Measurements from ENCODE around the gene DNAJB9. TPM values are rescaled to one million over a fixed set of nuclear protein-coding genes. Genes with fewer than 3 reads are reported as not detected.

The DNAJB9 gene
- total and polyA plus RNA-seq, 10 of the 15 experiments (the other 5 are each of a cell fraction or from before 2014, with no cell fraction given): 4.5 to 20.9 (median 8.8) TPM

DNA sequence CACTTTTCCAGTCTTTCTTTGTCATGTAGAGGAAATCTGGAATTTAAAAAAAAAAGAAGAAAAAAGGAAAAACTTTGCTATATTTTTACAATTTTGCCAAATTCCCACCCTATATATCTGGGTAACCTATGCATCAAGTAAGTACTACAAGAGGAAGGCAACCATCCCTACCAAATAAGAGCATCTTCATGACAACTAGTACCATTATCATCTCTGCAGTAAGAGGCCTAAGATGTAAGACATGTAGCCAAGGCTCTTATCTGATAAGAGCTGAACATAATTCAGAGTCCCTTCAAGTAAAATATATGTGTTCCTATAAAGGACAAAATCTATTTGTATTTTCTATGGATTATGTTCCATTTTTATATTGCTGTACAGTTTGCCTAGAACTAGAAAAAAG lies 3.7 kb upstream of the DNAJB9 start:
- BruUV-seq (replicated peaks): no TSS peak
- in situ Hi-C loops (cut with MboI): loop anchor here (5.0 kb wide), 1 partner anchor 39 kb away; the partner anchor contains the start of gene PNPLA8
- ATAC-seq: no peak
- DNase-seq (ENCODE audit: low read depth, low spot score): no peak
- Histone ChIP-seq H3K27me3 (replicated peaks in 1 of 2; ENCODE audit: control insufficient read depth in 2 of 2, insufficient read depth in 2 of 2, low read length in 1 of 2) (no peaks in the 10 kb centered on the region), H4K20me1 (ENCODE audit: control insufficient read depth, insufficient read depth) (no peaks in the 10 kb centered on the region), H3K4me1 (ENCODE audit: control insufficient read depth, insufficient read depth, low read length) (no peaks in the 10 kb centered on the region), H3K9me3 (replicated peaks; ENCODE audit: control insufficient read depth, insufficient read depth, low read length) (no peaks in the 10 kb centered on the region), H3K4me2 (ENCODE audit: control insufficient read depth, insufficient read depth) (no peak overlapping the region), H3K36me3 (ENCODE audit: control insufficient read depth in 2 of 2, insufficient read depth in 2 of 2, low read length in 1 of 2) (no peaks in the 10 kb centered on the region), H3K27ac (ENCODE audit: control insufficient read depth, insufficient read depth) (no peak overlapping the region), H3K79me2 (ENCODE audit: control insufficient read depth, insufficient read depth, low read length) (peaks cover 39% of the 10 kb centered on the region), H3K4me3 (no peak overlapping the region), H3K9ac (ENCODE audit: control insufficient read depth, insufficient read depth, low read length) (no peak overlapping the region), H2AFZ (ENCODE audit: control insufficient read depth, low read depth, low read length) (no peak overlapping the region)
- TF ChIP-seq SIX5 (IDR thresholded peaks at IDR 0.05; ENCODE audit: low read depth, low read length, severe bottlenecking) (no peak), GATAD2B (conservative IDR thresholded peaks at IDR 0.05; ENCODE audit: low read depth) (no peak), ETV6 (conservative IDR thresholded peaks at IDR 0.05 in 1 of 2, IDR thresholded peaks at IDR 0.05 in 1 of 2; ENCODE audit: borderline replicate concordance in 1 of 2, low read depth in 1 of 2) (no peak)
- TF ChIP-seq, protein P1, sequence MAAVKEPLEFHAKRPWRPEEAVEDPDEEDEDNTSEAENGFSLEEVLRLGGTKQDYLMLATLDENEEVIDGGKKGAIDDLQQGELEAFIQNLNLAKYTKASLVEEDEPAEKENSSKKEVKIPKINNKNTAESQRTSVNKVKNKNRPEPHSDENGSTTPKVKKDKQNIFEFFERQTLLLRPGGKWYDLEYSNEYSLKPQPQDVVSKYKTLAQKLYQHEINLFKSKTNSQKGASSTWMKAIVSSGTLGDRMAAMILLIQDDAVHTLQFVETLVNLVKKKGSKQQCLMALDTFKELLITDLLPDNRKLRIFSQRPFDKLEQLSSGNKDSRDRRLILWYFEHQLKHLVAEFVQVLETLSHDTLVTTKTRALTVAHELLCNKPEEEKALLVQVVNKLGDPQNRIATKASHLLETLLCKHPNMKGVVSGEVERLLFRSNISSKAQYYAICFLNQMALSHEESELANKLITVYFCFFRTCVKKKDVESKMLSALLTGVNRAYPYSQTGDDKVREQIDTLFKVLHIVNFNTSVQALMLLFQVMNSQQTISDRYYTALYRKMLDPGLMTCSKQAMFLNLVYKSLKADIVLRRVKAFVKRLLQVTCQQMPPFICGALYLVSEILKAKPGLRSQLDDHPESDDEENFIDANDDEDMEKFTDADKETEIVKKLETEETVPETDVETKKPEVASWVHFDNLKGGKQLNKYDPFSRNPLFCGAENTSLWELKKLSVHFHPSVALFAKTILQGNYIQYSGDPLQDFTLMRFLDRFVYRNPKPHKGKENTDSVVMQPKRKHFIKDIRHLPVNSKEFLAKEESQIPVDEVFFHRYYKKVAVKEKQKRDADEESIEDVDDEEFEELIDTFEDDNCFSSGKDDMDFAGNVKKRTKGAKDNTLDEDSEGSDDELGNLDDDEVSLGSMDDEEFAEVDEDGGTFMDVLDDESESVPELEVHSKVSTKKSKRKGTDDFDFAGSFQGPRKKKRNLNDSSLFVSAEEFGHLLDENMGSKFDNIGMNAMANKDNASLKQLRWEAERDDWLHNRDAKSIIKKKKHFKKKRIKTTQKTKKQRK (IDR thresholded peaks at IDR 0.05; ENCODE audit: low read depth, low read length): no peak
- ChIA-PET SMC1A (ENCODE audit: uncharacterized antibody, unreplicated experiment) (interaction anchor here (1.0 to 1.5 kb wide), 4 partner anchors 9 to 39 kb away, joined by 4 to 6 read pairs (median 4); no protein-coding TSS in a partner anchor), CTCF (no interaction called here), POLR2A (interaction anchor here (1.7 kb wide), 1 partner anchor 39 kb away, joined by 6 read pairs; no protein-coding TSS in a partner anchor), RAD21 (ENCODE audit: unreplicated experiment) (interaction anchor here (1.4 to 2.2 kb wide), 3 partner anchors 14 to 41 kb away, joined by 3 to 8 read pairs (median 5); partner anchors contain the start of gene PNPLA8)
- intact Hi-C loops (cut with micrococcal nuclease; ENCODE audit: unreplicated experiment): no loop called here
- no peak for FAIRE-seq
